ENCODE data around the gene LYPLA2. TPM values are rescaled to one million over a fixed set of nuclear protein-coding genes. Genes with fewer than 3 reads are reported as not detected.
"Not testable (repeated sequence)": the region's sequence is repeated elsewhere in the genome, so short reads cannot be mapped to it uniquely, and the experiment has no call there.

LYPLA2 gene
- polyA plus RNA-seq, 1 donor, result 30.0 TPM

- DNase-seq (ENCODE audit: low read depth), result not testable (repeated sequence)
Observed at GRCh38 chr1:23834156-23834555, 43.2 kb downstream of the LYPLA2 start.

GRCh38 chr1:23836037-23836436, 45.1 kb downstream of the LYPLA2 start:
- no peak for DNase-seq (ENCODE audit: low read depth)

GRCh38 chr1:23837908-23838307, 47.0 kb downstream of the LYPLA2 start:
- DNase-seq (ENCODE audit: low read depth), result no peak

GRCh38 chr1:23838401-23838866, 47.5 kb downstream of the LYPLA2 start:
- DNase-seq (ENCODE audit: low read depth), result no peak

- no peak for DNase-seq (ENCODE audit: low read depth)
Observed at GRCh38 chr1:23843644-23844043, 52.7 kb downstream of the LYPLA2 start.

Other genes starting within 250 kb of the LYPLA2 start
- gene ID3, start 231.6 kb upstream of the LYPLA2 start, polyA plus RNA-seq (ENCODE audit: insufficient read length), result 43.9 TPM
- 3,009 TPM for gene RPL11, start 99.3 kb upstream of the LYPLA2 start, polyA plus RNA-seq (ENCODE audit: insufficient read length)
- 27.8 TPM for gene ELOA, start 47.7 kb upstream of the LYPLA2 start, polyA plus RNA-seq (ENCODE audit: insufficient read length)
- gene PITHD1, start 12.7 kb upstream of the LYPLA2 start, polyA plus RNA-seq (ENCODE audit: insufficient read length), result 35.6 TPM
- gene GALE, start 9.6 kb downstream of the LYPLA2 start, polyA plus RNA-seq (ENCODE audit: insufficient read length), result 25.5 TPM
- gene HMGCL, start 34.3 kb downstream of the LYPLA2 start, polyA plus RNA-seq (ENCODE audit: insufficient read length), result 21.8 TPM
- gene FUCA1, start 77.1 kb downstream of the LYPLA2 start, polyA plus RNA-seq (ENCODE audit: insufficient read length), result 11.5 TPM
- 0.06 TPM for gene CNR2, start 122.2 kb downstream of the LYPLA2 start, polyA plus RNA-seq (ENCODE audit: insufficient read length)
- 91.3 TPM for gene PNRC2, start 168.7 kb downstream of the LYPLA2 start, polyA plus RNA-seq (ENCODE audit: insufficient read length)
- 117 TPM for gene SRSF10, start 189.2 kb downstream of the LYPLA2 start, polyA plus RNA-seq (ENCODE audit: insufficient read length)

All from forelimb muscle (tissue), 1 donor.